Right atrium auricular region (tissue), 2 donors: ENCODE measurements around the gene CCDC9. TPM values are rescaled to one million over a fixed set of nuclear protein-coding genes. Genes with fewer than 3 reads are reported as not detected.
A peak's percentile ranks its signal among the peaks of the same experiment; 100 is the strongest.
"Not testable (repeated sequence)": the region's sequence is repeated elsewhere in the genome, so short reads cannot be mapped to it uniquely, and the experiment has no call there.

Experiments
- DNase-seq: peaks from one replicate; pipeline ENCODE4 v3.0.0-alpha.2; 2019; ENCODE audit warnings: low spot score
- H3K27ac ChIP-seq, 2 donors: fragments of 200-600 bp; sonication (generic); 1 replicate in 1 of 2; 2 replicates in 1 of 2; pipeline ENCODE4 v1.5.1; 2016 to 2019
- H3K27me3 ChIP-seq, 2 donors: fragments of 200-600 bp; sonication (generic); one replicate each; pipeline versions ENCODE4 v1.5.1 to v1.6.0; 2017 to 2019
- H3K36me3 ChIP-seq: fragments of 200-600 bp; sonication (generic); one replicate; pipeline ENCODE4 v1.5.1; 2016
- H3K4me1 ChIP-seq, 2 donors: fragments of 200-600 bp; sonication (generic); one replicate each; pipeline versions ENCODE4 v1.5.1 to v1.6.0; 2017 to 2019
- H3K4me3 ChIP-seq, 2 donors: fragments of 200-600 bp; sonication (generic); 1 replicate in 1 of 2; 2 replicates in 1 of 2; pipeline ENCODE4 v1.5.1; 2017 to 2019; ENCODE audit warnings: mild to moderate bottlenecking in 1 of 2, moderate library complexity in 1 of 2
- H3K9me3 ChIP-seq, 2 donors: fragments of 200-600 bp; sonication (generic); one replicate each; pipeline ENCODE4 v1.5.1; 2019
- CTCF ChIP-seq, 2 donors: fragments of 200-600 bp; sonication (generic); IDR thresholded peaks; one replicate each; pipeline ENCODE4 v1.5.1; 2019; ENCODE audit warnings: antibody characterized with exemption in 2 of 2
- total RNA-seq, 2 donors: library from RNA; depleted of rRNA; stranded (reverse); fragments of >200 nt; gene quantifications; one replicate each; pipeline ENCODE4 v1.1.0, GENCODE V29; 2016

CCDC9 gene
- total RNA-seq, 2 donors from 2014 or later, result 9.2 to 11.9 TPM

GRCh38 chr19:47275791-47276461 is 19.6 kb downstream of the CCDC9 start:
- Histone ChIP-seq H3K27ac (peak overlapping the region; percentile 75 to 95), H3K4me3 (peak overlapping the region in 1 of 2 donors; percentile 75), H3K4me1 (peaks cover 0 to 28% of the 10 kb centered on the region in 2 donors), H3K36me3 (peaks cover 6% of the 10 kb centered on the region), H3K27me3 (no peaks in the 10 kb centered on the region), H3K9me3 (no peaks in the 10 kb centered on the region)
- no peak for TF ChIP-seq CTCF (IDR thresholded peaks at IDR 0.05)
- DNase-seq, result peak; percentile 87

- H3K9me3 ChIP-seq, DNase-seq, H3K4me3 ChIP-seq, H3K36me3 ChIP-seq, H3K27me3 ChIP-seq: not testable (repeated sequence)
- peaks cover 0 to 28% of the 10 kb centered on the region in 2 donors for H3K4me1 ChIP-seq
- peak overlapping the region; percentile 75 to 95 for H3K27ac ChIP-seq
These were observed 20.2 kb downstream of the CCDC9 start for GRCh38 chr19:47276513-47276912.

- DNase-seq, result no peak
- Histone ChIP-seq H3K27ac (no peak overlapping the region), H3K36me3 (no peaks in the 10 kb centered on the region), H3K4me3 (no peak overlapping the region), H3K9me3 (no peaks in the 10 kb centered on the region), H3K27me3 (no peaks in the 10 kb centered on the region), H3K4me1 (peaks cover 0 to 12% of the 10 kb centered on the region in 2 donors)
- peak in 1 of 2 donors; percentile 23 for TF ChIP-seq CTCF (IDR thresholded peaks at IDR 0.05)
These were observed 24.0 kb downstream of the CCDC9 start for GRCh38 chr19:47280183-47280797.

GRCh38 chr19:47283405-47284059 is 27.2 kb downstream of the CCDC9 start:
- Histone ChIP-seq H3K9me3 (no peaks in the 10 kb centered on the region), H3K27me3 (no peaks in the 10 kb centered on the region), H3K4me1 (no peaks in the 10 kb centered on the region), H3K27ac (no peak overlapping the region), H3K4me3 (no peak overlapping the region), H3K36me3 (no peaks in the 10 kb centered on the region)
- no peak for DNase-seq
- TF ChIP-seq CTCF (IDR thresholded peaks at IDR 0.05), result no peak

- Histone ChIP-seq H3K4me3 (no peak overlapping the region), H3K4me1 (no peaks in the 10 kb centered on the region), H3K27ac (no peak overlapping the region), H3K27me3 (no peaks in the 10 kb centered on the region), H3K36me3 (no peaks in the 10 kb centered on the region), H3K9me3 (no peaks in the 10 kb centered on the region)
- TF ChIP-seq CTCF (IDR thresholded peaks at IDR 0.05), result peak; percentile 91 to 96
- no peak for DNase-seq
These were observed 28.1 kb downstream of the CCDC9 start for GRCh38 chr19:47284324-47284899.

GRCh38 chr19:47296036-47296435 is 39.7 kb downstream of the CCDC9 start:
- peak; percentile 77 for DNase-seq
- TF ChIP-seq CTCF (IDR thresholded peaks at IDR 0.05), result peak; percentile 55 to 82

GRCh38 chr19:47300867-47301266 is 44.5 kb downstream of the CCDC9 start:
- H3K4me3 ChIP-seq, H3K4me1 ChIP-seq, H3K9me3 ChIP-seq, H3K36me3 ChIP-seq, H3K27ac ChIP-seq, H3K27me3 ChIP-seq, DNase-seq: not testable (repeated sequence)

More at GRCh38 chr19:47296036-47296435, 39.7 kb downstream of the CCDC9 start:
- Histone ChIP-seq H3K36me3 (no peaks in the 10 kb centered on the region), H3K4me1 (no peaks in the 10 kb centered on the region), H3K27ac (no peak overlapping the region), H3K9me3 (no peaks in the 10 kb centered on the region), H3K27me3 (no peaks in the 10 kb centered on the region), H3K4me3 (no peak overlapping the region)
